Right lung (tissue), 10 donors: ENCODE results near the gene RAMACL. TPM values are rescaled to one million over a fixed set of nuclear protein-coding genes. Genes with fewer than 3 reads are reported as not detected.
A peak's percentile ranks its signal among the peaks of the same experiment; 100 is the strongest.
"Not testable (repeated sequence)": the region's sequence is repeated elsewhere in the genome, so short reads cannot be mapped to it uniquely, and the experiment has no call there.

Experiments
- DNase-seq, 2 donors: peaks; one replicate each; pipeline ENCODE4 v3.0.0-alpha.2; 2013
- long read RNA-seq, 8 donors: transcript quantifications; one replicate each; lab custom pipeline, GENCODE V29; 2026
- polyA plus RNA-seq, 5 donors: library from polyadenylated mRNA; unstranded; fragments of 120-200 nt; gene quantifications; one replicate each; pipeline versions ENCODE4 v1.2.1 to v1.2.3, GENCODE V29; 2013; ENCODE audit warnings: inconsistent platforms in 1 of 5, low replicate concordance in 1 of 5; ENCODE audit not compliant: insufficient read length in 5 of 5, insufficient read depth in 1 of 5

RAMACL gene
- under 1 TPM; 0.21 to 0.40 (median 0.36) TPM for polyA plus RNA-seq
- long read RNA-seq, donor 1, transcript RAMACL-201 (1 exons, 1,991 nt): major isoform, 38 of 38 reads
- long read RNA-seq, donor 1, partial matches to known transcripts: 0 of 38 reads
- long read RNA-seq, donor 1, other reads (novel, unspliced or antisense): 0 of 38 reads
- long read RNA-seq, donor 2, transcript RAMACL-201 (1 exons, 1,991 nt): major isoform, 16 of 16 reads
- long read RNA-seq, donor 2, partial matches to known transcripts: 0 of 16 reads
- long read RNA-seq, donor 2, other reads (novel, unspliced or antisense): 0 of 16 reads
- long read RNA-seq, donor 3, transcript RAMACL-201 (1 exons, 1,991 nt): major isoform, 26 of 26 reads
- long read RNA-seq, donor 3, partial matches to known transcripts: 0 of 26 reads
- long read RNA-seq, donor 3, other reads (novel, unspliced or antisense): 0 of 26 reads
- long read RNA-seq, donor 4, transcript RAMACL-201 (1 exons, 1,991 nt): major isoform, 16 of 16 reads
- long read RNA-seq, donor 4, partial matches to known transcripts: 0 of 16 reads
- long read RNA-seq, donor 4, other reads (novel, unspliced or antisense): 0 of 16 reads
- long read RNA-seq, donor 5, transcript RAMACL-201 (1 exons, 1,991 nt): major isoform, 48 of 48 reads
- long read RNA-seq, donor 5, partial matches to known transcripts: 0 of 48 reads
- long read RNA-seq, donor 5, other reads (novel, unspliced or antisense): 0 of 48 reads
- long read RNA-seq, donor 6, transcript RAMACL-201 (1 exons, 1,991 nt): major isoform, 40 of 40 reads
- long read RNA-seq, donor 6, partial matches to known transcripts: 0 of 40 reads
- long read RNA-seq, donor 6, other reads (novel, unspliced or antisense): 0 of 40 reads
- long read RNA-seq, donor 7, transcript RAMACL-201 (1 exons, 1,991 nt): major isoform, 31 of 31 reads
- long read RNA-seq, donor 7, partial matches to known transcripts: 0 of 31 reads
- long read RNA-seq, donor 7, other reads (novel, unspliced or antisense): 0 of 31 reads
- long read RNA-seq, donor 8, transcript RAMACL-201 (1 exons, 1,991 nt): major isoform, 11 of 11 reads
- long read RNA-seq, donor 8, partial matches to known transcripts: 0 of 11 reads
- long read RNA-seq, donor 8, other reads (novel, unspliced or antisense): 0 of 11 reads

DNA sequence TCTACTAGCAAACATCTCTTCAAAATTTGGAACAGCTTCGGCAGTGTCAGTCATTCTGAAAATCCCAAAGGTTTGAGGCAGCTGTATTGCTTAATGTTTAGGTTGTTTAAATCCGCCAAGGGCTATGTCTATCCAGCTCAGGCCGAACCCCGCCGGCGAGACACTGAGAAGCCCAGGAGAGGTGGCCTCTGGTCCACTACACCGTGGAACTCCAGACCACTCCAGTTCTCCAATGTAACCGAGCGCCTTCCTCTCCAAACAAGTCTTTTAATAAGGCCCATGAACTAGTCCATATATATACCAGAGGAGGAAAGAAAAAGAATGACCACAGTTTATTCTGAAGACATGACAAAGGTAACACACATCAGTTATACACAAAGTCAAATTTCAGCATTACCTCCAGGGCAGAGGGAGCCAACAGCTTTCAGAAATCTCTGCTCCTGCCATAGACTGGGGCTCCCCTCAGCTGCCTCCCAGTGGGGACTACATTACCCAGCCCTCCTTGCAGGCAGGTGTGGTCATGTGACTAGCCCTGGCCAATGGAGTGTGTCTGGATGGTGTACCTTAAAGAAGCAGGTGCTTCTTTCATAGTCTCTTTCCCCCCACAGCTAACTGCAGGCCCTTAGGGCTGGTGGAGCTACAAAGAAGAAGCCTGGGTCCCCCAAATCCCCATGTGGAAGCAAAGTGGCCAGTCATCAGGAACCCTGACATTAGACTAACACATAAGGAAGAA is at the start of gene RAMACL:
RAMACL (minus strand) TSS at position 255 of the 733 bp plus-strand sequence; CDS start at position 54, 201 bp downstream.
- no peak for DNase-seq

- no peak for DNase-seq
These were observed 48.8 kb upstream of the RAMACL start for GRCh38 chr6:166635013-166635970.

- DNase-seq: not testable (repeated sequence)
These were observed 48.1 kb upstream of the RAMACL start for GRCh38 chr6:166634581-166634980.

GRCh38 chr6:166633732-166634535 is 47.5 kb upstream of the RAMACL start:
- DNase-seq: no peak

GRCh38 chr6:166632731-166633130 is 46.3 kb upstream of the RAMACL start:
- no peak for DNase-seq

DNA sequence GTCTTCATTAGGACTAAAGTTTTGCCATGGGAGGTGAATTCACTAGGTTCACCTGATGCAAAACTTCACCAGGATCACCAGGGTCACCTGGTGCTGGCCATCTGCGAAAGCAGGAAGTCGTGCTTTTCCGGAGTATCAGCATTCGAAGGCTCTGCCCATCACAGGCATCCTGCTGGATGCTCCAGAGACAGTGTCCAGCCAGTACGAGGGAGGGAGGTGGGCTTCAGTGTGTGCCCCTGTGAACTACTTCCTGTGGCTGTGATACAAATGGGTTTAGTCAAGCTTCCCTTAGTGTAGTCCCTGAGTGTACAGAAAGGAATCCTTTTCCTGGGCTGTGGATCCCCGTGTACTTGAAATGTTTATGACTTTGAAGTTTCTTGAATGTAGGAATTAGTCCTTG is 44.0 kb upstream of the RAMACL start:
- no peak for DNase-seq

DNA sequence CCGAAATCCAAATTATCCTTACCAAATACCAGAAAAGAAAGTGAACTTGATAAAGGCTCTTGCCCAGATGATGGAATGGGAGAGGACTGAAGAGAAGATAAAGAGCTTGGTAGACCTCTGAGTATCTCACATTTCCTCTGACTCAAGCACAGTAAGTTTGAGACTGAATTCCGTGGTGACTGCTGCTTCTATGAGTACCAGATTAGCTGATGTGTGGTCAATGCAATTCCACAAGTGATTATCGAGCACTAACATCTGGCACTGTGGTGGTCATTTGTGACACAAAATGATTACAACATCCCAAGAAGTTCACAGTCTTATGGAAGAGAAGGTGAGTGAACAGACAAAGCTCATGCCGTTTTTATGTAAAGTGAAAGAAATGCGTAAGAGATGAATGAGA is 43.1 kb upstream of the RAMACL start:
- no peak for DNase-seq

- no peak for DNase-seq
These were observed 41.7 kb upstream of the RAMACL start for GRCh38 chr6:166627875-166628801.

GRCh38 chr6:166627033-166627874 is 40.8 kb upstream of the RAMACL start, which contains the start of gene RPS6KA2:
Gene RPS6KA2, minus strand, starts transcription at chr6:166627251. Its CDS starts 232 bp downstream, at chr6:166627019.
- DNase-seq: peak; percentile 99

GRCh38 chr6:166626177-166627032 is 39.9 kb upstream of the RAMACL start:
- peak in 1 of 2 donors; percentile 38 for DNase-seq

DNA sequence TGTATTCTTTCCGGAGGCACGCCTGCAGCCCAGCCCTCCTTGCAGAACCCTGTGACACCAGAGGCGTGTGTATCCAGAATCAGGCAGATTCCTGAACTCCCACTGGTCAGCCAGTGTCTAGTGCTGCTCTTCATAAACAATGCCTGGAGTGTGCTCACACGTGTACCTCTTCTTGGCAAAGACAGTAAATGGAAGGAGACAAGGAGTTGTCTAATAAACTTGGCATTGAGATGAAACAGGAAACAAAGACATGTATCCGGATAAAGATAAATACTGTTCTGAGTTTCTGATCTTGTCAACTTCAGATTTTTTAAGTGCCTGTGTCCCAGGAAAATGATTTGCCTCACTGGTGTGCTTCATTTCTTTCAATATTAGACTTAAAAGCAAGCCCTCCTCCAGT is 38.9 kb upstream of the RAMACL start:
- no peak for DNase-seq

GRCh38 chr6:166624275-166624674 is 37.8 kb upstream of the RAMACL start:
- DNase-seq: no peak

GRCh38 chr6:166623318-166623717 is 36.8 kb upstream of the RAMACL start:
- no peak for DNase-seq

GRCh38 chr6:166621114-166621540 is 34.6 kb upstream of the RAMACL start:
- DNase-seq: no peak

DNA sequence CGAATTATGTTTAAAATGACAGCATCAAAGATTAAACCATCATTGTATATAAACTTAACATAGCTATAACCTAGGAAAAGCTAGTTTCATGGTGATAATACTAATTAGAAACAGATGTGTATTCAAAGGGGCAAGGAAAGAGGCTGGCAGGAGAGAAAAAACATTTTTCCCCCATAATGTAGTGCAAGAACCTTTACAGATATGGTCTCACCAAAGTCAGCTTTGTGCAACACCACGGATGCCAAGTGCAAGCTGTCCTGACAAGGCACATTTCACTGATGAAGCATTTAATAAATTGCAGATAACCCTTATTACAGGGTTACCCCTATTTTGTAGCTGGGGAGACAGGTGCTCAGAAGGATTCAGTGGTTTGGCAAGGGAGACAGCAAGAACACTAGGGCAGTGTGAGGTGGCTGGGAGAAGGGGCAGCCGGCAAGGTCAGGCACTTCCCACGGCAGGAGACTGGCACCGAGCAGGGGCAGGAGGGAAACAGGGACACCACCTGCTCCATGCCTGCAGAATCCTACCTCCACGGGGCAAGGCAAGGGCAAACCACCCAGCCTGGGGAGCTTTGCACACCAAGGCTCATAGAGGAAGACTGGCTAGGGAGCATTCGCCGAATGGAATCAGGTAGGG is 34.1 kb upstream of the RAMACL start:
- no peak for DNase-seq
